Tibial artery (tissue), 4 donors: ENCODE results near the gene SUCO.
A peak's percentile ranks its signal among the peaks of the same experiment; 100 is the strongest.

Experiments used
- DNase-seq, 2 donors: peaks; one replicate each; pipeline ENCODE4 v3.0.0-alpha.2; 2019
- H3K27ac ChIP-seq, 2 donors: fragments of 200-600 bp; sonication (generic) in 1 of 2; 1 replicate in 1 of 2; 2 replicates in 1 of 2; pipeline ENCODE4 v1.5.1; 2018 to 2019; ENCODE audit warnings: mild to moderate bottlenecking in 1 of 2
- H3K27me3 ChIP-seq, 2 donors: fragments of 200-600 bp; sonication (generic) in 1 of 2; one replicate each; pipeline versions ENCODE4 v1.5.1 to v1.6.0; 2016 to 2019
- H3K36me3 ChIP-seq, 3 donors: fragments of 200-600 bp; sonication (generic) in 2 of 3; one replicate each; pipeline ENCODE4 v1.5.1; 2016 to 2019; ENCODE audit warnings: mild to moderate bottlenecking in 2 of 3
- H3K4me1 ChIP-seq, 4 donors: fragments of 200-600 bp; sonication (generic) in 2 of 4; 1 replicate in 3 of 4; 2 replicates in 1 of 4; pipeline ENCODE4 v1.5.1; 2016 to 2019
- H3K4me3 ChIP-seq, 2 donors: fragments of 200-600 bp; sonication (generic) in 1 of 2; 1 replicate in 1 of 2; 2 replicates in 1 of 2; pipeline ENCODE4 v1.5.1; 2018 to 2019; ENCODE audit warnings: mild to moderate bottlenecking in 2 of 2
- H3K9me3 ChIP-seq, 3 donors: fragments of 200-600 bp; sonication (generic) in 1 of 3; one replicate each; pipeline ENCODE4 v1.5.1; 2016 to 2019
- intact Hi-C: fragments of 100-400 bp; cut with DNase I; formaldehyde crosslinking; loops from one replicate; pipeline ENCODE4 v1.15.0; 2023; ENCODE audit warnings: low total_unique reads
- TF ChIP-seq, protein P1 (sequence below), 2 experiments: fragments of 200-600 bp in 1 of 2; fragments of 450-650 bp in 1 of 2; IDR thresholded peaks; one replicate each; pipeline ENCODE4 v1.5.1; 2017 to 2019; ENCODE audit warnings: antibody characterized with exemption in 2 of 2, mild to moderate bottlenecking in 1 of 2, moderate library complexity in 1 of 2

Gene SUCO

DNA sequence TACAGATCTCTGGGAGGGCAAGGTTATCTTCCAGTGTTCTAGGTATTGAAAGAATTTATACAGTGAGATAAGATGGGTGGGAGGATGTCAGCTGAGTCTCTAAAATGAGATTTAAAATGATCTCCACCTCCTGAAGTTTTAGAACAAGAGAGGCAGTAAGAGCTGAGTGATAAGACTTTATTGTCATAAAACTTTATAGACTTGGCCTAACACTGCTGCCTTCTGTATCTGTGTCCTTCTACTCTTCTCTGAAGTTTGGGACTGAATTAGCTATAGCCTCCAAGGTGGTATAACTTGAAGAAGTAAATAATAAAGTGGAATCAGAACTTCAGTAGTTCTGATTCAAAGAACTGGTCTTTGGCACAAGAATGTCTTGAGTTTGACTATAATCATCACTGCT lies 48.3 kb downstream of the SUCO start:
- DNase-seq = no peak
- Histone ChIP-seq H3K36me3 (peaks cover 7 to 16% (median 16%) of the 10 kb centered on the region in 3 donors), H3K4me3 (no peak overlapping the region), H3K9me3 (no peaks in the 10 kb centered on the region), H3K27me3 (no peaks in the 10 kb centered on the region), H3K4me1 (peaks cover 0 to 12% (median 0%) of the 10 kb centered on the region in 4 donors), H3K27ac (no peak overlapping the region)
- intact Hi-C loops = no loop called here
- TF ChIP-seq, protein P1, sequence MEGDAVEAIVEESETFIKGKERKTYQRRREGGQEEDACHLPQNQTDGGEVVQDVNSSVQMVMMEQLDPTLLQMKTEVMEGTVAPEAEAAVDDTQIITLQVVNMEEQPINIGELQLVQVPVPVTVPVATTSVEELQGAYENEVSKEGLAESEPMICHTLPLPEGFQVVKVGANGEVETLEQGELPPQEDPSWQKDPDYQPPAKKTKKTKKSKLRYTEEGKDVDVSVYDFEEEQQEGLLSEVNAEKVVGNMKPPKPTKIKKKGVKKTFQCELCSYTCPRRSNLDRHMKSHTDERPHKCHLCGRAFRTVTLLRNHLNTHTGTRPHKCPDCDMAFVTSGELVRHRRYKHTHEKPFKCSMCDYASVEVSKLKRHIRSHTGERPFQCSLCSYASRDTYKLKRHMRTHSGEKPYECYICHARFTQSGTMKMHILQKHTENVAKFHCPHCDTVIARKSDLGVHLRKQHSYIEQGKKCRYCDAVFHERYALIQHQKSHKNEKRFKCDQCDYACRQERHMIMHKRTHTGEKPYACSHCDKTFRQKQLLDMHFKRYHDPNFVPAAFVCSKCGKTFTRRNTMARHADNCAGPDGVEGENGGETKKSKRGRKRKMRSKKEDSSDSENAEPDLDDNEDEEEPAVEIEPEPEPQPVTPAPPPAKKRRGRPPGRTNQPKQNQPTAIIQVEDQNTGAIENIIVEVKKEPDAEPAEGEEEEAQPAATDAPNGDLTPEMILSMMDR (IDR thresholded peaks at IDR 0.05) = no peak

DNA sequence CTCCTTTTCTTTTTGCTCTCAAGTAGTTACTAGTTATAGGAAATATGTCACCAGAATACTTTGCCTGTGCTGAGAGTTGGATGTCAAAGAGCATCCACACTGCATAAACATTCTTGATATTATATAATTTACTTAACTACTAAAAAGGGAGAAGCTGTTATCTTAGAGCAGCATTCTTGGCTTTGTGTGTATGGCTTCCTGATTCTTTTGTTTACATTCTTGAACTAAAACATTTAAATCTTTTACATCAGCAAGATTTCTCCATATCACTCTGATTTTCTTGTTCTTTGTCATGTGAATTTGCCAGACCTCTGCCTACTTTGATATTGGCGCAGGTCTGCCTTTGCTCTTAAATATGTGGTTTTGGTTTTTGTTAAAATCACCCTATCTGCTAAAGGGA lies 48.8 kb downstream of the SUCO start:
- H3K4me3 ChIP-seq = no peak overlapping the region
- intact Hi-C loops = no loop called here
- H3K9me3 ChIP-seq = no peaks in the 10 kb centered on the region
- H3K36me3 ChIP-seq = peaks cover 7 to 16% (median 16%) of the 10 kb centered on the region in 3 donors
- no peak overlapping the region for H3K27ac ChIP-seq
- TF ChIP-seq, protein P1 (IDR thresholded peaks at IDR 0.05) = no peak
- no peak for DNase-seq
- peaks cover 0 to 12% (median 0%) of the 10 kb centered on the region in 4 donors for H3K4me1 ChIP-seq
- H3K27me3 ChIP-seq = no peaks in the 10 kb centered on the region

DNA sequence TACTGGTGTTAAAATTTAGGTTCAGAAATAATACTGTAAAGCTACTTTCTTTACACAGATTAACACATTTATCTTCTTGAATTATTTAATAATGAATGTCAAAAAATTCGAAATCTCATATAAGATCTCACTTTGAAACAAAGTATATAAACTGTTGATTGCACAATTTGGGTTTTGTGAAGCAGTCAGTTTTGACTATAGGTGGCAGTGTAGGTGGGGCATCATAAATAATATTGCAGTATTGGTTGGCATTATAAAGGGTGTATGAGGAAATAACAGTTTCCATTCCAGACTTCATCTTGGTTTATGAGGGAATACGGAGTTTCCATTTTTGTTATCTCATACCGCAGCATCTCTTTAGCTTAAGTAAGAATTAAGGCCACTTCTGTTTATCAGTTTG lies 49.9 kb downstream of the SUCO start:
- H3K27ac ChIP-seq = no peak overlapping the region
- no peaks in the 10 kb centered on the region for H3K9me3 ChIP-seq
- no peaks in the 10 kb centered on the region for H3K27me3 ChIP-seq
- intact Hi-C loops = no loop called here
- peaks cover 0 to 12% (median 0%) of the 10 kb centered on the region in 4 donors for H3K4me1 ChIP-seq
- DNase-seq = no peak
- TF ChIP-seq, protein P1 (IDR thresholded peaks at IDR 0.05) = no peak
- H3K36me3 ChIP-seq = peaks cover 7 to 16% (median 16%) of the 10 kb centered on the region in 3 donors
- no peak overlapping the region for H3K4me3 ChIP-seq

DNA sequence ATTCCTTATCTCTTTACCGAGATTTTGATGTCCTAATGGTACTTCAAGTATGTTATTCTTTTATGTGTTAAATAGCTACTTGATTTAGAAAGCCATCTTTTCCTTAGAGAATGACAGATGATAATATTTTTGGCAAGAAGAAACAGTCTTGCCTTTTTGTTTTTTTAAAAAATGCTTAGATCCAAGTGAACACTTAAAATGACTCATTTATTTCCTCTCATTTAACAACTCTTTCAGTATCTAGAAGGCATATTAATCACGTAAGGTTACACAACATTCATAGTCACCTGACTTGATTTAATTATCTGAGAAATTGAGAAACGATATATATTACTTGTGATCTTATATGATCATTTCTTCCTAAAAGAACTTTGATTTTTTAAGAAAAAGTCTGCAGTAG lies 52.4 kb downstream of the SUCO start:
- intact Hi-C loops = no loop called here
- DNase-seq = no peak
- H3K9me3 ChIP-seq = no peaks in the 10 kb centered on the region
- H3K27ac ChIP-seq = peak overlapping the region in 1 of 2 donors; percentile 15
- no peaks in the 10 kb centered on the region for H3K27me3 ChIP-seq
- H3K4me1 ChIP-seq = peaks cover 0 to 12% (median 0%) of the 10 kb centered on the region in 4 donors
- H3K4me3 ChIP-seq = no peak overlapping the region
- H3K36me3 ChIP-seq = peaks cover 18 to 22% (median 18%) of the 10 kb centered on the region in 3 donors
- TF ChIP-seq, protein P1 (IDR thresholded peaks at IDR 0.05) = no peak

DNA sequence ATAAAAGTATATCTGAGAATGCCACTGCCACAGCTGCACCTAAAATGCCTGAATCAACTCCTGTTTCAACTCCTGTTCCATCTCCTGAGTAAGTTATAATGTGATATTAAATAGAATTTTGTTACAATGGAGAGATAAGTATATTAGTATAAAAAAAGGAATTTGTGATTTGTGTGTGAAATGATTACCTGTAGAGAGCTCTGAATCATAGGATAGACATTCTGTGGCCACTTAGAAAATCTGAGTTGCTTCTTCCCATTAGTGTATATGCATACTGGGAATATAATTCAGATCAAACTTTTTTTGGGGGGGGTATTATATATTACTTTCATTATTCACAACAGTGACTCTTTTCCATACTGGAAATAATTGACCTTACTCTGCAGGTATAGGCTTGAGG lies 52.9 kb downstream of the SUCO start:
- Histone ChIP-seq H3K27me3 (no peaks in the 10 kb centered on the region), H3K27ac (peak overlapping the region in 1 of 2 donors; percentile 15), H3K4me3 (no peak overlapping the region), H3K36me3 (peaks cover 22 to 27% (median 23%) of the 10 kb centered on the region in 3 donors), H3K4me1 (peaks cover 0 to 12% (median 0%) of the 10 kb centered on the region in 4 donors), H3K9me3 (no peaks in the 10 kb centered on the region)
- no peak for DNase-seq
- intact Hi-C loops = no loop called here
- TF ChIP-seq, protein P1 (IDR thresholded peaks at IDR 0.05) = no peak
